NCI-H1930 (cell line): ENCODE data around the gene MAP7.
A peak's percentile ranks its signal among the peaks of the same experiment; 100 is the strongest.
"Not testable (repeated sequence)": the region's sequence is repeated elsewhere in the genome, so short reads cannot be mapped to it uniquely, and the experiment has no call there.

Experiments used
- DNase-seq, 2 experiments: peaks; one replicate each; lab custom pipeline; 2025; lab: John Stamatoyannopoulos, UW

The MAP7 gene

DNA sequence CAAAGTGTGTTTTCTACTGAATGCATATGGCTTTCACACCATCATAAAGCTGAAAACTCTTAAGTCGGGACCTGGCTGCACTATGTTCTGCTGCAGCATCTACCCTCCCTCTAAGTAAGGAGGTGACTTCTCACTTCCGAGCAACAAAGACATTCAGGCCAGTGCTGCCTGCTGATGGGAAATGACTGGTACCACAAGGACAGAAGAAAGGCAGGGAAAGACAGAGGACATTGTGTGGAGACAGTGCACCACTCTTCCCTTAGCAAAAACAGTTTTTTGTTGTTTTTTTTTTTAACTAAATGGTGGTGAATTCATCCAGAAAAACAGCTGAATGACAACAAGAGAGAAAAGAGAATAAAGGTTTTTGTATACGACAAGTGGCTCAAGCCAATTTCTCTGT lies 81.5 kb downstream of the MAP7 start:
- no peak for DNase-seq

GRCh38 chr6:136467186-136467585 lies 83.0 kb downstream of the MAP7 start:
- DNase-seq, result no peak

GRCh38 chr6:136466777-136467176 lies 83.4 kb downstream of the MAP7 start:
- no peak for DNase-seq

GRCh38 chr6:136465766-136466303 lies 84.4 kb downstream of the MAP7 start:
- no peak for DNase-seq

DNA sequence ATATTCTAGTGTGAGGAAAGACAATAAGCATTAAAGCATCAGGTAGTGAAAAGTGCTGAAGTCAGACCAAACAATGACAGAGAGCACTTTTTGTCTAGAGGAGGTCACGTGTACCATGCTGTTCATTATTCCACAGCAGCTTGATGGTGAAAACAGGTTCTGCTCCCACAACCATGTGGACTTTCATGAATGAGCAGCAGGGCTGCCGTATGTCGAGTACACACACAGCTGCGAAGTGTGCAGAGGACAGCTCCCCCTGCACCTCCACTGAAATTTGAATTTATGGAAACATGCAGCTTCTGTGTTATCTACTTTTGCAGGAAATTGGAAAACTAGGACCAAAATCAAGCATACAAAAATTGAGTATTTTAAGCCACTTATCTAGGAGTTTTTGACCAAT lies 85.3 kb downstream of the MAP7 start:
- DNase-seq, result no peak

GRCh38 chr6:136464148-136464547 lies 86.1 kb downstream of the MAP7 start:
- DNase-seq, result no peak

GRCh38 chr6:136463743-136464142 lies 86.5 kb downstream of the MAP7 start:
- DNase-seq, result no peak

- DNase-seq, result no peak
Measured at GRCh38 chr6:136446579-136447187, 103.5 kb downstream of the MAP7 start.

DNA sequence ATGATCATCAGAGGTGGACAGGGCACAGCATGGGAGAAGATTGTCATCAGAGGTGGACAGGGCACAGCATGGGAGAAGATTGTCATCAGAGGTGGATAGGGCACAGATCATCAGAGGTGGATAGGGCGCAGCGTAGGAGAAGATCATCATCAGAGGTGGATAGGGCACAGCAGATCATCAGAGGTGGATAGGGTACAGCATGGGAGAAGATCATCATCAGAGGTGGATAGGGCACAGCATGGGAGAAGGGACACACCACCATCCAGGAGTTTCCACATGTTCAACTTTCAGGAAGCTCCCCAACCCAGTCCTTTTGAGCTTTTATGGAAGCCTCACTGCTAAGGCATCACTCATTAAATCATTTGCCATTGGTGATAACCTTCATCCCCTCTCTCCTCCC lies 104.1 kb downstream of the MAP7 start:
- DNase-seq, result no peak

DNA sequence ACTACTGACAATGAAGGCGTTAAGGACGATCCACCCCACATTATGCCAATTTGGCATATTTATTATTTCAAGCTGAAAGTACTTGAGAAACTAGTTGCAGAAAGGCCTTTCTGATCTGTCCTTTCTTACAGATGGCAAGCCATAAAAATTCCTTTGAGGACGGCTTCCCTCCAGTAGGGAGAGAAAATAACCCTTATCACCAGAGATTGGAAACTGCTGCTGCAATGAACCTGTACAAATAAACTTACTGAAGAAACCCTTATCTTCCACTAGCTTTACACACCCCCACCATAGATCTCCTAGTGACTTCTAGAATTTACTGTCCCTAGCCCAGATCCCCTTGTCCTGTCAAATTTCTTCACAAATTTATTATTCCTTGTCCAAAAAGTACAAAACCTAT lies 105.2 kb downstream of the MAP7 start:
- DNase-seq, result no peak

DNA sequence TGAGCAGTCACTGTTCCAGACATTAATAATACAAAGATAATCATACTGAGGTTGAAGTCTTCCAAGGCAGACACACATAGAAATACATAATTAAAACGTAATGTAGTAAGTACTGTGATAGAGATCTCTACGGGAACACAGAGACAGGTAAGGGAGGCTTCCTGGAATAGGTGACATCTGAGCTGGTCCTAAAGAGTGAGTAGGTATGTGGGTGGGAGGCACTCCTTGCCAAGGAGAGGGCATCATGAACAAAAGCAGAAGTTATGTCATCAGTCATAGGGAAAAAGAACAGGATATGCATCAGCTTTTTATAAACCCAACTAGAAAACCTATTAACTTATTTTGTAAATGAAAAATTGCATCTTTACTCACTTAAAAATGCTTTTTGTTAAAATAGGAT lies 110.0 kb downstream of the MAP7 start:
- no peak for DNase-seq

GRCh38 chr6:136439514-136440190 lies 110.6 kb downstream of the MAP7 start:
- DNase-seq, result no peak

- DNase-seq, result no peak
Measured at GRCh38 chr6:136438441-136438840, 111.8 kb downstream of the MAP7 start.

DNA sequence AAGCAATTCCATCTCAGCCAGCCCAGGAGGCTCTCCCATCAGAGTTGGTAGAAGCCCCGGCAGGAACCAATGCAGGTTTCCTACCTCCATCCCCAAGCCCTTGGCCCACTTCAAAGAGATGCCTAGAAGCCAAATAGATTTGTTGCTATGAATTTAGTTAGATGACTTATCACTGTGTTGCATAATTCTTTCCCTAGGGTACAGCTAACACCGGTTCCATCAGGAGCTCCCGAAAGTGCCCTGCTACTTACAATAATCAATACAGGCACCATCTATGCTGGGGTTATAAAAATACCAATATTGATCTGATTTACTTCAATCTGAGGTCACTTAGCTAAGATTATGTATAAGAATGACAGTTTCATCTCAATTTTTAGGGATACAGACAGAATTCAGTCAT lies 113.0 kb downstream of the MAP7 start:
- DNase-seq, result peak; percentile 25 to 76

- DNase-seq, result peak; percentile 80 to 83
Measured at GRCh38 chr6:136435101-136435500, 115.1 kb downstream of the MAP7 start.

- not testable (repeated sequence) for DNase-seq
Measured at GRCh38 chr6:136431306-136431705, 118.9 kb downstream of the MAP7 start.

GRCh38 chr6:136429264-136430065 lies 120.8 kb downstream of the MAP7 start:
- no peak for DNase-seq

GRCh38 chr6:136427378-136427717 lies 122.9 kb downstream of the MAP7 start:
- no peak for DNase-seq

GRCh38 chr6:136426627-136427377 lies 123.4 kb downstream of the MAP7 start:
- no peak for DNase-seq

GRCh38 chr6:136425793-136426192 lies 124.4 kb downstream of the MAP7 start:
- no peak for DNase-seq

DNA sequence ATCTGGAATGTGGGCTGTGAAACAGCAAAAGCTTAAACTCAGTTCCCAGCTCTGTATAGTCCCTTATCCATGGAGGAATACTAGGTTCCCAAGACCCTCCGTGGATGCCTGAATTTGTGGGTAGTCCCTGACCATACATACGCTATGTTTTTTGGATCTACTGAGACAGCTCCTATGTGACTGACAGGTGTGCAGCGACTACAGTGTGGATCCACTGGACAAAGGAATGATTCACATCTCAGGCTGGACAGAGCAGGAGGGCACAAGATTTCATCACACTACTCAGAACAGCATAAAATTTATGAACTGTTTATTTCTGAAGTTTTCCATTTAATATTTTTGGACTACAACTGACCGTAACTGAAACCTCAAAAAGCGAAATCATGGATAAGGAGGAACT lies 125.3 kb downstream of the MAP7 start:
- no peak for DNase-seq

- DNase-seq, result no peak
Measured at GRCh38 chr6:136424450-136424849, 125.8 kb downstream of the MAP7 start.
